ENCODE measurements around the gene AUTS2. TPM values are rescaled to one million over a fixed set of nuclear protein-coding genes. Genes with fewer than 3 reads are reported as not detected.
A peak's percentile ranks its signal among the peaks of the same experiment; 100 is the strongest.

AUTS2 gene
- total RNA-seq, 1 experiment from 2014 or later = 13.9 TPM

DNA sequence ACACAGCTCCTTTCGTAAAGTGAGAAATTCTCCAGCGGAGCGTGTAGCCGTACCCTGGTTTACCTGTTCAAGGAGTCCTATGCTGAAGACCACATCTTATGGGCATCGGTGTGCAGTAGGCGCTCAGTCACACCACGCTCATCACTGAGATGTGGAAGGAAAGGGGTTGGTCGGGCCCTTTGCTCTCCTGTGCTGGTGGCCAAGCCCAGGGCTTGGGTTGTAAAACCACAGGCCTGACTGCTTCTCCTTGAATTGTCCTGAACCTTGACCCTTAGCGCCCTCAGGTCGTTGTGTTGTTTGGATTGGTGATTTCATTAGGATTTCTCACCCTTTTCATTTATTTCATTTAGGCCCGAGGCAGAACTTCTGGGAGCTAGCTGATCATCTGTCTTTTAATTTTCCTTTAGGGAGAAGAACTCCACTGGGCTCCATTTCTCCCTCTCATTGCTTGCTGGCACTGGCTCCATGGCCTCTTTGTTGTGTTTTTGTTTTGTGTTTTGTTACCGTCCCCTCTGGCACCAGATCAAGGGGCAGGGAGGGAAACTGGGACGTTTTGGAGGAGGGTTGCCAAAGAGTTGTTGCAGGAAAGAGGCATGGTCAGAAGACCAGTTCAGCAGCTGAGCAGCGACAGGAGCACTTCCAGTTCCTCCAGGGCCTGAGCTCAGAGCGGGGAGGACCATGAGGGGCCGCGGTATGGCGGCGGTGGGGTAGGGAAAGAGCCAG lies 1022.2 kb downstream of the AUTS2 start:
- no peak for DNase-seq (ENCODE audit: low read depth)

DNA sequence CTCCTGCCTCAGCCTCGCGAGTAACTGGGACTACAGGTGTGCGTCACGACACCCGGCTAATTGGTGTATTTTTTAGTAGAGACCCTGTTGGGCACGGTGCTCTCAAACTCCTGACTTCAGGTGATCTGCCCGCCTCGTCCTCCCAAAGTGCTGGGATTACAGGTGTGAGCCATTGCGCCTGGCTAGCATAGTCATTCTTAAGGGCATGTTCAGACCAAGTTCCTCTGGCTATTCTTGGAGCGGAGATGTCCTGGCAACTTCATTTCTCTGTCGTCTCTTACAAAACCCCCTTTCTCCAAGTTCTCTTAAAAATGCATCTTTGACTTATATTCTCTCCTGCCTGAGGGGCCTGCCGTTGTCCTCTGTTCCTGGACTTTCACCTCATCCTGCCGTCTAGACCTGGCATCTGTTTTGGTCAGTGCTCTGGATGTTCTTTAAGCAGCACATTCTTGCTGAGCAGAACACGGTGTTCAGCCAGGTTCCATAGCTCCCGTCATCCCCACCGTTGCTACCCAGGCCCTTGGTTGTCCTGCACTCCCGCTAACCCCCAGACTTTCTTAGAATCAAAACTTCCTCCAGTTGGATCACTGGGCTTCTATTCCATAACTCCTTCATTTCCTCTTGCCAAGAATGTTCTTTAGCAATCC lies 1023.8 kb downstream of the AUTS2 start:
- DNase-seq (ENCODE audit: low read depth) = no peak

DNA sequence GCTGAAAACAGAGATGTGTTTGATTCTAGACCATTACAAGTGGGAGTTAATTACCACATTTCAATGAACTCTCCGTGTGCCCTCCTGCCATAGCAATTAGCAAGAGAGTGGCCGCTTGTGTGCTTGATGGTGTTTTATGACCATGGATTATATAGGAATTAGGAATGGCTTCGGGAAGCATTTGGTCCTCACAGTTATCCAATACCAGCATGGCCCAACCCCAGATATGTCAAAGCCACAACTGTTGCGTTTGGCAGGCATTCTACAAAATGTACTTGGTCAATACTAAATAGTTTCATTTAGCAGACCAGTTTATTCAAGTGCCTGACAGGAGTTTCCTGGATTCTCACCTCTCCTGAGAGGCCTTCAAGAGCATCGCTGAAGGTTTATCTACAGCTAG lies 1024.7 kb downstream of the AUTS2 start:
- no peak for DNase-seq (ENCODE audit: low read depth)

DNA sequence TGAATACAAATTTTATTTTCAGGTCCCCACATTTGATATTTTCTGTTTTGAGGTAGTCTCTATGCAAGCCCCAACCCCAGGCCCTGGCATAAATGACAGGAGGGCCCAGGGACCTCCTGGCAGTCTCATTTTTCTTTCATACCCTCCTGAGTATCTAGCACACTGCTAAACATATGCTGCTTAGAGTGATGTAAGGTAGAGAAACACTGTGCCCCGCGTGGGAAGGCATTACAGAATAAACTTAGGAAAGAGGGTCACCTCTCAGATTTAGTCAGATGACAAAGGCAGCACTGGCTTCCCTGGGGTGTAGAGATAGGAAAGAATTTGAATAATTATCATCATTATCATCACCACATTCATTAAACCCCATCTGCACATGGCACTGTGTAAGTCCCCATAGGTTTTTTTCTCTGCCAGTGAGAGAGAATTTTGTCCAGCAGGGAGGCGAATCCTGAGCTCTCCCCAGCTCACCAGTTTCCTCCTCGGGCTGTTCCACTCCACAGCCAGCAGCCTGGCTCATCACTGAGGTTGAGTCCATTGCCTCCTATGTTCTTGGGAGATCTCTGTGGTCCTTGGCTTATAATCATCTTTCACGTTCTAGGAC lies 1026.3 kb downstream of the AUTS2 start:
- no peak for DNase-seq (ENCODE audit: low read depth)

DNA sequence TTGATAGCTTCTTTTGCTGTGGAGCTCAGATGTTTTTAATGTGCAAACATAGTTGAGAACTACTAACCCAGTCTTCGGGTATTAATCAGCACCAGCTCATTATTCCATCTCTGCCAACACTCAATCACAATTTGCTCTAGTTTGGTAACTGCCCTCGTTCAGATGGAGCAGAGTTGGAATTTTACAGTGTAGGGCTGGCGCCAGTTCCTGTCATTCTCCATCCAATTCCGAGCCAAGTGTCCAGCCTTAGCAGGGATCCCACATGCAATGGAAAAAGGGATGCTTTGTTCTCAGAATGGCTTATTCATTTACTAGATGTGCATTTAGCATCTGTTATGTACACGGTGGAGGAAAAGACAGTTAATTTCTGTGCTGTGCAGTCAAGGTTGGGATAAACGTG lies 1029.2 kb downstream of the AUTS2 start:
- DNase-seq (ENCODE audit: low read depth) = no peak

DNA sequence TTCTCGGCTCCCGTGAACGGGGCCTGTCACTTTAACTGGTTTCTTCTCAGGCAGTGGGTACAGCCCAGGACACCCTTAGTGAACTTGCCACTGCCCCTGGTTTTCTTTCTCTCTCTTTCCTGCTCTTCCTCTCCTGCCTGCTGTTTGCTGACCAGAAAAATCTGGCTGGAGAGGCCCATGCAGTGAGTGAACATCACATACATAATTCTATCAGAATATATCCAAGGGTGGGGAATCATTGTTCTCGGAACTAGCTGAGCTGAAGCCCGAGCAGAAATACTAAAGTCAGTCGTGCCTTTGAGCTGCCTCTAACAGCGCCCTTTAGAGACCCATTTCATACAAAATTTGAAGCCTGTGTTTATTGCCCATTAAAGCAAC lies 1032.2 kb downstream of the AUTS2 start:
- DNase-seq (ENCODE audit: low read depth) = no peak

DNA sequence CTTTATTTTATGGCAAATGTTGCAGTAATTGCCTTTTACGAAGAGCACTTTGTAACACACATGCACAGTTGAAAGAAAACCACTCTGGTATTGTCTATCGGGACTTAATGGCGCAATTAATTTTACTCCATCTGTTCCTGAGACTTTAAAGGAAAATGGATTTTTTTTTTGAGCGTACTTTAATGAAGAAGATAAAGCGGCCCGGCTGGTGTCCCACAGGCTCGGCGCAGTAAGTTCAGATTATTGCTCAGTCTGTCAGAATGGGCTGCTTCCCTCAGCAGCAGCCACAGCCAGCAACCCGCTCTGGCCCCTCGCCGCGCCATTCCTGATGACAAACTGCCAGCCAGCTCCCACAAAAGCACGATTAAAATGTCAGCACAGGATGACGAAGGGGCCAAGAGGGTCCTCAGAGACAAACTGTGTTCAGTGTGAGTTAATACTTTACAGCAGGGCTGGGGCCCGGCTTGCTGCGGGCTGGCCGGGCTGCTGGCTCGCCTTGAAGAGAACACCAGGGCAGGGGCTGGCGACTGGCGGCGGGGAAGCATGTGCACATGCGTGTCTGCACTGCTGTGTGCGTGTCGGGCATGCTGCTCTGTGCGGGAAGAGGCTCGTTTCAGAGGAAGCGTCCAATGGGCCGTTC lies 1032.7 kb downstream of the AUTS2 start:
- no peak for DNase-seq (ENCODE audit: low read depth)

DNA sequence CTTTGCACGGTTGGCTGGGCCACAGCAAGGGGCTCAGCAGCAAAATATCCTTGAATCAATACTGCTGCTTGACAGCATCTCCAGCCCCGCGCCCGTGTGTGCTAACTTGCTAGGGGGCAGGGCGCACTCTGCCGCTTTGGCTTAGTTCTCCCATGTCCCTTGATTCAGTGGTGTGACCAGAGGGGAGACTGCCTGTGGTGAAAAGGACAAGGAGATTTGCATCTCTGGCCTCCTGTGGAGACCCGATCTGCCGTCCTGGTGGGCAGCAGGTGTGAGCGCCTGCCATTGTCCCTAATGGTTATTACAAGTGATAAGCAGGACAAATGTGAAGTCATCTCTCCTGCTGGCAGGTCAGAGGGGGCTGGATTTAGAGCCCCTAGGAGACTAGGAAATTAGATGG lies 1033.4 kb downstream of the AUTS2 start:
- no peak for DNase-seq (ENCODE audit: low read depth)

DNA sequence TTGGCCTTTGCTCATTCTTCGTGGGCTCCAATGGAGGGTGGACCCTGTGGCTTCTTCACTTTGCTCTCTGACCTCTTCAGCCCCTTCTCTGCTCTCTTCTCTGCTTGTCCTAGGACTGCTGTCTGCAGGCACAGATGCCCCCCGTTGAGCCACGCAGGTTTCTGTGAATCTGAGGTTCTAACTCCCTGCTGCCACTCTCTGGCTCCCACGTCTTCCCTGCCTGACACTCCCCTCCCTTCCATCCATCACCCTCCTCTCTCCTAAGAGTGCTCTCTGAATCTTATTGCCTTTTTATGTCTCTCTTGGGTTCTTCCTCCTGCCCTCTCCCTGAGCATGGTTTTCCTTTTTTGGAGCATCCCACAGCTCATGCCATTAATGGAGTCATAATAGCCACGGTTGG lies 1034.1 kb downstream of the AUTS2 start:
- DNase-seq (ENCODE audit: low read depth) = no peak

DNA sequence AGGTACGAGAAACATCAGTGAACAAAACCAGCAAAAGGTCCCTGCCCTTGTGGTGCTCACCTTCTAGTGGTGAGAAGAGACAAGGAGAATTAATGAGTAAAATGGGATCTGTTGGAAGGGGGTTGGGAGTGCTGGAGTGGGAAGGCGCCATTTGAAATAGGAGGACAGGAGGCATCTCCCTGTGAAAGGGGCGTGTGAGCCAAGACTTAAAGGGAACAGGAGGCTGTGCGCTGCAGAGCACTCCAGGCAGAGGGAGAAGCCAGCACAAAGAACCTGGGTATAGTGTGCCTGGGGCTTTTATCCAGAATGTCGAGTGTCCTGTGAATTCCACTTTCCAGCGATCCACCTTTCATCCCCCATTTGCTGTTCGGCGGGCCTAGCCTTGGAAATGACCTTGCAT lies 1035.8 kb downstream of the AUTS2 start:
- no peak for DNase-seq (ENCODE audit: low read depth)

DNA sequence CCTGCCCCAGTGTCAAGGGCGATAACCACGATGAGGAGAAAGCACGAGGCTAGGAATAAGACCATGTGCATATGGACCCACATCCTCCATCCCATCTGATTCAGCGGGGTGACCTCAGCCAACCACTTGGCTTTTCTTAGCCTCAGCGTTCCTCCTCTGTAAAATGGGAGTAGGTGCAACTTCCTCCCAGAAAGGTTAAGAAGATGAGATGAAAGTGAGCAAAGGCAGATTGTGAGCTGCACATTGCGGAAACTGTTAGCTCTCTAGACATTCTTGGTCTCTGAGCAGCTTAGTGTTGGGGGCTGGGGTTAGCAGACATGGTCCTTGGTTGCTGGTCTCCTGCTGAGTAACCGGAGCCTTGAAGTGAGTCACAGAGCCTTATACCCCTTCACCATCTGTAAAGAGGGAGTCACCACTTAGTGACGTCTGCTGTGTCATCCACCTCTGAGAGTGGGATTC lies 1036.4 kb downstream of the AUTS2 start:
- DNase-seq (ENCODE audit: low read depth) = peak; percentile 93

DNA sequence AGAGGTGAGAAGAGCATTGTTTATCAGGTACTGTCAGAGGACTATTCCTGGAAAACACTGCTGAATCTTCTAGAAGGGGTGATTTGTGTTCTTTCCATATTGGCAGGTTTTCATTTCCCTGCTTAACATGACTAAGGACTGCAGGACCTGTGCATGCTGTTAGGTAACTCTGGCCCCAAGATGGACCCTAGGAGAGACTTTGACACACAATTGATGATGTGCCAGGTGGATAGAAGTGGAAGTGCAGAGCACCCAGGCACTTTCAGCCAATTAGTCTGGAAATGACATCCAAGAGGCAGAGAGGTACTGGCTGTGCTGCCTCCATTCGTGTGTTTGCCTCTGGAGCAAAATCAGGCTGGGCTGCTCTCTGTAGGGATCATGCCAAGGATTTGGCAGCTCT lies 1037.4 kb downstream of the AUTS2 start:
- DNase-seq (ENCODE audit: low read depth) = no peak

DNA sequence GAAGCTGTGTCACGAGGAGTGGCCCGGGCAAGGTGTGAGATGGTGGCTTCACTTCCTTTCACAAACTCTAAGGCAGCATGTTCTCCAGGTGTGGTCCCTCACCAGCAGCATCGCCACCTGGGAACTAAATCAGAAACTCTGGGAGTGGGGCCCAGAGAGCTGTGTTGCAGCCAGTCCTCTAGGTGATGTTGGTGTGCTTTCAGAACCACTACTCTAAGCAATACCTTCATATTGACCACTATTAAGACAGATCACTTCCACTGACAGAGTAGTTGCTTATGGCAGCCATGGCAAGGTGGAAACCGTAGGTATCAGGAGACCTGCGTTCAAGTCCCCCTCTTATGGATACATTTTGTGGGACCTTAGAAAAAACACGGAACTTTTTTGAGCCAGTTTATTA lies 1037.9 kb downstream of the AUTS2 start:
- DNase-seq (ENCODE audit: low read depth) = no peak

DNA sequence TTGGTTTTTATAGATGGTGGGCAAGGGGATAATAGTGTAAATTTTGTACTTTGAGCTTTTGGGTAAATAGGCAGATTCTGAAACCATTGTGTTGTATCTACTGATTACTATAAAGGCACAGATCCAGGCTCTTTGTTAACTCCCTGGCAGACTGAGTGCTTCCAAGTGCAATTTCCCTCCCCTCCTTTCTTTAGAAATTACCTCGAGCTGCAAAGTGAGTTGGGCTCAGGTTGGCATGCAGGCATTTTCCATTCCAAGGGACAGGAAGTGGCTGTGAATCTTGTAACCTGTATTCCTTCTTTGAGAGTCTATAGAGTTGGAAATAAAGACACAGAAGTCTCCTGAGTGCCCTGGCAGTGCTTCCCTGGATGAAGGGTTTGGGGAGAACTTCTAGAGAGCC lies 1039.5 kb downstream of the AUTS2 start:
- no peak for DNase-seq (ENCODE audit: low read depth)

DNA sequence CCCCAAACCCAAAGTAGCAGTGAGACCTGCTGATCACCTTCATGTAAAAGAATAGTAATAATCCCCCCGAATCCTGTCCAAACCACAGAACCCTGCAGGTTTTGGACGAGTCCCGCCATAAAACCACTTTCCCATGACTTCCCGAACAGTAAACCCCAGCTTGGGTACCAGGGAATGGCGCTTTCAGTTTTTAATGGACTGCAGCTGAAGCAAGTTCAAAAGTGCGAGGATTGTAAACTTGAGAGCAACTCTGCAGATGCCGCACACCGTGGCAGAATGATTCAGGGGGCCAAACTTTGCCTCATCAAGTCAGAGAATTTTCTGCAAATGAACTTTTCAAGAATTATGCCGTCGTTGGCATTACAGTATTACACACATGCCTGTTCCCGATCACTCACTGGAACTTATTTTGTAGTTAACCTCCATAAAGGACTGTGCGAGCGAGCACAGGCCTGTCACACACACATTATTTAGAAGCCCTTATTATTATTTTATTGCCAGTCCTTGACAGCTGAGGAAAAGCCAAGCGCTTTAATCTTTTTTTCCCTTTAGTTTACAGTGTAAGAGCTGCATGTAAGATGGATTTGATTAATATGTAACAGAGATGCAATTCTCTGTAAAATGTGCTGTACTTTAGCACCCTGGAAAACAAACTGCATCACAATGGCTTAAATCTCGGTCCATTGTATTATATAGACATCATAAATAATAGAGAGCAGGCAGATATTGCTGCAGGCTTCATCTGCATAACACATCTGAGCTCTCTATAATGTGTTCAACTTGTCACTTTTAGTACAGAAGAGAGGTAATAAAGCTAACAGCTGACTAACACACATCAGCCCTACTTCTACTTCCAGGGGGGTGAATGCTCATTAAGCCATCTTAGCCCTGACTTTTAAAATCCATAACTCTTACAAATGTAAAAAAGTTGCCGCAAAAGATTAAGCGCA lies 1040.2 kb downstream of the AUTS2 start:
- no peak for DNase-seq (ENCODE audit: low read depth)

DNA sequence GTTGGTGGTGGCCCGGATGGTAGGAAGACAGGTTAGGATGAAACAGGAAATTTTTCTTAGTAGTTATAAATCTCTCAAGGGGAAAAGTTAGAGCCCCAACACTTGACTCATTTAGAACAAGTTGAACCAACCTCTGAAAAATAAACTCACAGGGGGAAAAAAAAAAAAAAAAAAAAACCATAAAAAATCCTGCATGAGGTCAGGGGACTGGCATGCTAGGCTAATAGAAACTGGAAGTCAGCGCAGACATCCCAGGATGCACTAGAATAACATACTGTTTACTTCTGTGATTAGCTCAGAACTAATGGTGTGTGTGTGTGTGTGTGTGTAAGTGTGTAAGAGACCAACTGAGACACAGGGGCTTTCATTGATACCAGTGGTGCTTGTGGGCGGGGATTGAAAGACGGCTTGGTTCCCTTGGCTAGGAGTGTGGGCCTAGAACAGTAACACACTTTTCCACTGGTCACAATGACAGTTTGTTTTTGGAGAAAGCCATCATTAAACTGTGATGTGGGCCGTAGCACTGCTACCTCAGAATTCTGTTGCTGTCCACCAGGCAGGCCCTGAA lies 1042.1 kb downstream of the AUTS2 start:
- peak; percentile 61 for DNase-seq (ENCODE audit: low read depth)

DNA sequence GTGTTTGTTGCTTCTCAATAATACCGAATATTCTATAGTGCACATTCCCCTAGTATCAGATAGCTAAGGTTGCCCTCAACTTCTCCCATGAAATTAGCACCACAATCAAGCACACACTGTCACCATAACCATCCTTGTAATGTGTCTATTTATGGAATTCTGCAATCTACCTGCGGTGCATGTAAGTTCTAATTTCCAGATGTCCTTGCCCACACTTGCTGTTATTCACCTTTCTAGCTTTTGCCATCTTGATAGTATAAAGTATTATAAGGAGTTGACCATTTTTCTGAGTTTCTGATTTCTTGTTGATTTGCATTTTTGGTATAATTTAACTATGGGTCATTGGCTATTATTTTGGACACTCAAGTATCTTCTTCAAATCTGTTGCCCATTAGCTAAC lies 1043.6 kb downstream of the AUTS2 start:
- no peak for DNase-seq (ENCODE audit: low read depth)

DNA sequence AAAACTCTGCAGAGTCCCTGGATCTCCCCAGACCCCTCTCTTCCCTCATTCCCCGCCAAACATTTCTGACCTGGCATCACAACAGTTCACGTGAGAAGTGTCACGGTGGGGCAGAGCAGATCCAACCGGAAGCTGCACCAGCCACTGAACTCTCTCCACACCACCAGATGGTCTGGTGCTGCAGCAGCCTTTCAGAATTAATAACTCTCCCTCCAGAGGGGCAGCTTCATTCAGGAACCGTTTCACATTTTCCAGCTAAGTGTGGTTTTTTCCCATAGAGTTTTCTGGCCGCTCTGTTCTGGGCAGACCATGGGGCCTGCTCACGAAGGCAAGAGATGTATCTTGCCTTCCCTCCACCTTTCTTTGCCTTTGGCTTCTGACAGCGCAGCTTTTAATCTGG lies 1047.0 kb downstream of the AUTS2 start:
- no peak for DNase-seq (ENCODE audit: low read depth)

DNA sequence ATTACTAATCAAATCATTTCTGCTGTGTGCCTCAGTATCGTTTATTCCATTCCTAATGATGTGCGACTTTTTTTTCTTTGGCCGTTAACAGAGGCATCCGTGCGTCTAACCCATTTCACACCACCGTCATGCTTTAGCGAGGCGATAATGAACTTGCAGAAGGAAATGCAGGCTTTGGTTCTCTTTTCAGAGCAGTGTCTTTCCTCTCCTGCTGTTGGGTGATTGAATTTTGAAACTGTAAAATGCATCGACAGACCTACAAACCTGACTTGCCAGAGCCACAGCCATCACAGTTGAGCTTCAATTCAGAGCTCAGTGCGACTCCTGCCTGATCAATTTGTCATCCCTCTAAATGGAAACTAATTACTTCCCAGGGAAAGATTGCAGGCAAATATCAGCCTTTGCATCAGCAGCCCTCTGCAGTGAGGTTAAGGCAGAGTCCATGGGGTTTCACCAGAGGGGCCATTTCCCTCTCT lies 1047.6 kb downstream of the AUTS2 start:
- no peak for DNase-seq (ENCODE audit: low read depth)

DNA sequence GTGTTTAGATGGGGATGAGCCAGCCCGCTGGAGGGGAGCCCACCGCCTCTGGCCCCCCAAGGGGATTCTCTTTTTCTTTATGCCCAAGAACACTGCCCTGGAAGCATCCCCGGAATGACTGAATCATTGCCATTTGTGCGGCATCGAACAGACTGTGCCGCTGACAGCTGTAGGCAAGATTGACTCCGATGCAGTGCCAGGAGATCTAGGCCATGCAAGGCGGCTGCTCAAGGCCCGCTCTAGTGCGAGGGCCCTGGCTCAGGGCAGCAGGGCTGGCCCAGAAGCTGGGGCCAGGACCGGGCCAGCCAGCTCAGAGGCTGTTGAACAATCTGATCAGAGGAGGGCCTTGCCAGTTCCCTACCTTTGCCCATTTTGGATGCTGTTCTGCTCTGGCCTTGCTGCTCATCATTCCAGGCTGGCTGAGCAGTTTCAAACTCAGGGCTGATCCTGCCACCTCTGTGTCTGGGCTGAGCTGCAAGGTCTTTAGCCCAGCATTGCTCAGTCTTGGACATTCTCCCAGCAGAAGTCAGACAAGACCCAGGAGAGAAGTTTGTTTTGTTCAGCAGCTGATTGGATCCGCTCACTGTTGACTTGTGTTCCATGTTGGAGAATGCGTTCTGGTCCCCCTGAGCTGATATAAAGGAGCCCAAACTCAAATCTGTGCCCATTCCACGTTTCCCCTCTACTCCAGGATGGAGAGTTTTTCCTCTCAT lies 1048.4 kb downstream of the AUTS2 start:
- no peak for DNase-seq (ENCODE audit: low read depth)
